KOPT-K1 (cell line): ENCODE measurements around the gene PKHD1.

Experiments
- H3K27ac ChIP-seq: fragments of 200-600 bp; sonication (generic); 2 replicates; pipeline ENCODE4 v1.5.1; 2016; ENCODE audit warnings: antibody characterized with exemption, mild to moderate bottlenecking, low read depth, low read length; ENCODE audit not compliant: poor library complexity, severe bottlenecking
- H3K36me3 ChIP-seq: fragments of 200-600 bp; sonication (generic); 2 replicates; pipeline ENCODE4 v1.5.1; 2017; ENCODE audit warnings: antibody characterized with exemption, mild to moderate bottlenecking, low read length, moderate library complexity; ENCODE audit not compliant: insufficient read depth
- H3K9me3 ChIP-seq: fragments of 200-600 bp; sonication (generic); 2 replicates; pipeline ENCODE4 v1.5.1; 2017; ENCODE audit warnings: antibody characterized with exemption, low read length, mild to moderate bottlenecking; ENCODE audit not compliant: insufficient read depth, poor library complexity, severe bottlenecking

Gene PKHD1

GRCh38 chr6:51913265-51913664 is 174.1 kb downstream of the PKHD1 start:
- Histone ChIP-seq H3K9me3 (no peaks in the 10 kb centered on the region), H3K36me3 (no peaks in the 10 kb centered on the region), H3K27ac (no peak overlapping the region)

GRCh38 chr6:51910851-51911250 is 176.6 kb downstream of the PKHD1 start:
- Histone ChIP-seq H3K9me3 (no peaks in the 10 kb centered on the region), H3K27ac (no peak overlapping the region), H3K36me3 (no peaks in the 10 kb centered on the region)

GRCh38 chr6:51908243-51908642 is 179.2 kb downstream of the PKHD1 start:
- H3K36me3 ChIP-seq, result no peaks in the 10 kb centered on the region
- no peaks in the 10 kb centered on the region for H3K9me3 ChIP-seq
- H3K27ac ChIP-seq, result no peak overlapping the region

GRCh38 chr6:51901766-51902764 is 185.3 kb downstream of the PKHD1 start:
- Histone ChIP-seq H3K27ac (no peak overlapping the region), H3K9me3 (no peaks in the 10 kb centered on the region), H3K36me3 (no peaks in the 10 kb centered on the region)

GRCh38 chr6:51893366-51893765 is 194.0 kb downstream of the PKHD1 start:
- Histone ChIP-seq H3K9me3 (no peaks in the 10 kb centered on the region), H3K36me3 (no peaks in the 10 kb centered on the region), H3K27ac (no peak overlapping the region)

- no peaks in the 10 kb centered on the region for H3K36me3 ChIP-seq
- H3K27ac ChIP-seq, result no peak overlapping the region
Measured at GRCh38 chr6:51892750-51893149, 194.7 kb downstream of the PKHD1 start.

GRCh38 chr6:51892339-51892738 is 195.1 kb downstream of the PKHD1 start:
- H3K36me3 ChIP-seq, result no peaks in the 10 kb centered on the region
- no peak overlapping the region for H3K27ac ChIP-seq
- no peaks in the 10 kb centered on the region for H3K9me3 ChIP-seq

More at GRCh38 chr6:51892750-51893149, 194.7 kb downstream of the PKHD1 start:
- H3K9me3 ChIP-seq, result no peaks in the 10 kb centered on the region

- Histone ChIP-seq H3K9me3 (no peaks in the 10 kb centered on the region), H3K36me3 (no peaks in the 10 kb centered on the region), H3K27ac (no peak overlapping the region)
Measured at GRCh38 chr6:51891784-51892183, 195.6 kb downstream of the PKHD1 start.

GRCh38 chr6:51887859-51888258 is 199.6 kb downstream of the PKHD1 start:
- Histone ChIP-seq H3K27ac (no peak overlapping the region), H3K9me3 (no peaks in the 10 kb centered on the region), H3K36me3 (no peaks in the 10 kb centered on the region)

GRCh38 chr6:51885957-51886356 is 201.5 kb downstream of the PKHD1 start:
- H3K27ac ChIP-seq, result no peak overlapping the region
- no peaks in the 10 kb centered on the region for H3K9me3 ChIP-seq
- H3K36me3 ChIP-seq, result no peaks in the 10 kb centered on the region

GRCh38 chr6:51868591-51869355 is 218.6 kb downstream of the PKHD1 start:
- H3K9me3 ChIP-seq, result no peaks in the 10 kb centered on the region
- no peak overlapping the region for H3K27ac ChIP-seq
- no peaks in the 10 kb centered on the region for H3K36me3 ChIP-seq

- no peaks in the 10 kb centered on the region for H3K9me3 ChIP-seq
- H3K27ac ChIP-seq, result no peak overlapping the region
- no peaks in the 10 kb centered on the region for H3K36me3 ChIP-seq
Measured at GRCh38 chr6:51866867-51867266, 220.5 kb downstream of the PKHD1 start.

- Histone ChIP-seq H3K9me3 (no peaks in the 10 kb centered on the region), H3K36me3 (no peaks in the 10 kb centered on the region), H3K27ac (no peak overlapping the region)
Measured at GRCh38 chr6:51865996-51866395, 221.4 kb downstream of the PKHD1 start.

GRCh38 chr6:51865176-51865575 is 222.2 kb downstream of the PKHD1 start:
- Histone ChIP-seq H3K9me3 (no peaks in the 10 kb centered on the region), H3K36me3 (no peaks in the 10 kb centered on the region), H3K27ac (no peak overlapping the region)

GRCh38 chr6:51857134-51857533 is 230.3 kb downstream of the PKHD1 start:
- no peaks in the 10 kb centered on the region for H3K36me3 ChIP-seq

More at GRCh38 chr6:51857134-51857533, 230.3 kb downstream of the PKHD1 start:
- Histone ChIP-seq H3K27ac (no peak overlapping the region), H3K9me3 (no peaks in the 10 kb centered on the region)
